Stomach smooth muscle (tissue), 2 donors: ENCODE results near the gene RRAS.
A peak's percentile ranks its signal among the peaks of the same experiment; 100 is the strongest.

Source experiments
- H3K27ac ChIP-seq: one replicate; pipeline ENCODE4 v1.7.0; 2013; ENCODE audit warnings: mild to moderate bottlenecking, low read length, inconsistent platforms
- H3K27me3 ChIP-seq, 2 donors: one replicate each; pipeline ENCODE4 v1.7.0; 2013; ENCODE audit warnings: low read length in 2 of 2; ENCODE audit not compliant: insufficient read depth in 2 of 2, control insufficient read depth in 1 of 2
- H3K36me3 ChIP-seq, 2 donors: one replicate each; pipeline ENCODE4 v1.7.0; 2013; ENCODE audit warnings: low read length in 2 of 2; ENCODE audit not compliant: control insufficient read depth in 2 of 2, insufficient read depth in 2 of 2
- H3K4me1 ChIP-seq: one replicate; pipeline ENCODE4 v1.7.0; 2013; ENCODE audit warnings: low read length; ENCODE audit not compliant: control insufficient read depth, insufficient read depth
- H3K4me3 ChIP-seq, 2 donors: one replicate each; pipeline ENCODE4 v1.7.0; 2013; ENCODE audit warnings: low read length in 2 of 2
- H3K9ac ChIP-seq, 2 donors: one replicate each; pipeline ENCODE4 v1.7.0; 2013; ENCODE audit warnings: low read length in 2 of 2, mild to moderate bottlenecking in 1 of 2
- H3K9me3 ChIP-seq, 2 donors: one replicate each; pipeline ENCODE4 v1.7.0; 2013; ENCODE audit warnings: low read length in 2 of 2; ENCODE audit not compliant: control insufficient read depth in 2 of 2
- donor health status: healthy.
- donor health status: Pancreatic carcinoma.

The RRAS gene

DNA sequence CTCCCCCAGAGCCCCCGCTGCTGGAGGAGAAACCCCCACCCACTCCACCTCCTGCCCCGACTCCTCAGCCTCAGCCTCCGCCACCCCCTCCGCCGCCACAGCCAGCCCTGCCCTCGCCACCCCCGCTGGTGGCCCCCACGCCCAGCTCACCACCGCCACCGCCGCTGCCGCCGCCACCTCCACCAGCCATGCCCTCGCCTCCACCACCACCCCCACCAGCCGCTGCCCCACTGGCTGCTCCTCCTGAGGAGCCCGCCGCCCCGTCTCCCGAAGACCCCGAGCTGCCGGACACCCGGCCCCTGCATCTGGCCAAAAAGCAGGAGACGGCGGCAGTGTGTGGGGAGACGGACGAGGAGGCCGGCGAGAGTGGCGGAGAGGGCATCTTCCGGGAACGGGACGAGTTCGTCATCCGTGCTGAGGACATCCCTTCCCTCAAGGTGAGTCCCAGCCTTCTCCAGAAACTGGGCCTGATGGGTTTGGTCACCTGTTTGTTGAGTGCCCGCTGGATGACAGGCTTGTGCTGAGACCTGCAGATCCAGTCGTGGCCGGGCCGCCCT, 38.4 kb downstream of the RRAS start:
- Histone ChIP-seq H3K9ac (no peak overlapping the region), H3K36me3 (peaks cover 35 to 38% of the 10 kb centered on the region in 2 donors), H3K27ac (no peak overlapping the region), H3K4me1 (no peaks in the 10 kb centered on the region), H3K27me3 (no peaks in the 10 kb centered on the region), H3K9me3 (no peaks in the 10 kb centered on the region), H3K4me3 (no peak overlapping the region)

DNA sequence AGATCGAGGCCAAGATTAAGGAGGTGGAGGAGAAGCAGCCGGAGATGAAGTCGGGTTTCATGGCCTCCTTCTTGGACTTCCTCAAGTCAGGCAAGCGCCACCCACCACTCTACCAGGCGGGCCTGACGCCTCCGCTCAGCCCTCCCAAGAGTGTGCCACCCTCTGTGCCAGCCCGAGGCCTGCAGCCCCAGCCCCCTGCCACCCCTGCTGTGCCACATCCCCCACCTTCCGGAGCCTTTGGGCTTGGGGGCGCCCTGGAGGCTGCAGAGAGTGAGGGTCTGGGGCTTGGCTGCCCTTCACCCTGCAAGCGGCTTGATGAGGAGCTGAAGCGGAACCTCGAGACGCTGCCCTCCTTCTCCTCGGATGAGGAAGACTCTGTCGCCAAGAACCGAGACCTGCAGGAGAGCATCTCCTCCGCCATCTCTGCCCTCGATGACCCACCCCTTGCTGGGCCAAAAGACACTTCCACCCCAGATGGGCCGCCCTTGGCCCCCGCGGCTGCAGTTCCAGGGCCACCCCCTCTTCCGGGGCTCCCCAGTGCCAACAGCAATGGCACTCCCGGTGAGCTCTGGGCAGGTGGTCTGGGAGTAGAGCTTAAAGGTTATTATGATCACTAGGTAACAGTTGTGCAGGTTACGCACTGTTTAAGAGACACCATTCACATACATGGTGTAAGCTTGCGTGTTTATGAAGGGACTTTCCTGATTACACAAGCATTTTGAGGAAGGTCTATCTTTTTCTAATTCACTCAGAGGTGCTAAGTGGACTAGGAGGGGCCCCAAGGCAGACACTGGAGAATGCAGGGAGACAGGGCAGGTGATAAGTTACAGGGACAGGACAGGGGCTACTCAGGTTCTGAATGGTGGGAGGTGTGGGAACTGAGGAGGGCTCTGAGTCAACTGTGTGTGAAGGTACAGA, 40.3 kb downstream of the RRAS start:
- H3K4me1 ChIP-seq = no peaks in the 10 kb centered on the region
- no peaks in the 10 kb centered on the region for H3K9me3 ChIP-seq
- H3K27me3 ChIP-seq = no peaks in the 10 kb centered on the region
- no peak overlapping the region for H3K9ac ChIP-seq
- H3K4me3 ChIP-seq = no peak overlapping the region
- no peak overlapping the region for H3K27ac ChIP-seq
- H3K36me3 ChIP-seq = peaks cover 37% of the 10 kb centered on the region in 2 donors

DNA sequence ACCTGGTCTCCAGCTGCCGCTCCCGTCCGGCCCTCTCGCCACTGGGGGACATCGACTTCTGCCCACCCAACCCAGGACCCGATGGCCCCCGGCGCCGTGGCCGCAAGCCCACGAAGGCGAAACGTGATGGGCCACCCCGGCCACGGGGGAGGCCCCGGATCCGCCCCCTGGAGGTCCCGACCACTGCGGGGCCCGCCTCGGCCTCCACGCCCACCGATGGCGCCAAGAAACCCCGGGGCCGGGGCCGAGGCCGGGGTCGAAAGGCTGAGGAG, 42.3 kb downstream of the RRAS start:
- Histone ChIP-seq H3K36me3 (peaks cover 31 to 39% of the 10 kb centered on the region in 2 donors), H3K9me3 (no peaks in the 10 kb centered on the region), H3K27me3 (no peaks in the 10 kb centered on the region), H3K9ac (no peak overlapping the region), H3K27ac (no peak overlapping the region), H3K4me3 (no peak overlapping the region), H3K4me1 (peaks cover 15% of the 10 kb centered on the region)

- Histone ChIP-seq H3K27me3 (no peaks in the 10 kb centered on the region), H3K36me3 (peaks cover 27 to 36% of the 10 kb centered on the region in 2 donors), H3K4me1 (peaks cover 20% of the 10 kb centered on the region), H3K9ac (no peak overlapping the region), H3K9me3 (no peaks in the 10 kb centered on the region), H3K27ac (no peak overlapping the region), H3K4me3 (no peak overlapping the region)
These were observed 42.8 kb downstream of the RRAS start for GRCh38 chr19:49596954-49597702.

DNA sequence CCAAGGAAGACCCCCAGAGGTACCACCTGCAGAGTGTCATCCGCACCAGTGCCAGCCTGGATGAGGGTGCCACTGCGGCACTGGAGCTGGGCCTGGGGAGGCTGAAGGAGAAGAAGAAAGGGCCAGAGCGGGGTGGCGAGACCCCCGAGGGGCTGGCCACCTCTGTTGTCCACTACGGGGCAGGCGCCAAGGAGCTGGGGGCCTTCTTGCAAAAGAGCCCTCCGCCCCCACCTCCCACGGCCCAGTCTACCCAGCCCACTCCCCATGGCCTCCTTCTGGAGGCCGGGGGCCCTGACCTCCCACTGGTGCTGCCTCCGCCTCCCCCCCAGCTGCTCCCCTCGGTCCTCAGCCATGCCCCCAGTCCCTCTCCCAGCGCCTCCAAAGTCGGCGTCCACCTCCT, 43.5 kb downstream of the RRAS start:
- no peaks in the 10 kb centered on the region for H3K9me3 ChIP-seq
- H3K4me1 ChIP-seq = peaks cover 24% of the 10 kb centered on the region
- peaks cover 22 to 32% of the 10 kb centered on the region in 2 donors for H3K36me3 ChIP-seq
- H3K4me3 ChIP-seq = no peak overlapping the region
- no peak overlapping the region for H3K27ac ChIP-seq
- H3K9ac ChIP-seq = no peak overlapping the region
- H3K27me3 ChIP-seq = no peaks in the 10 kb centered on the region

DNA sequence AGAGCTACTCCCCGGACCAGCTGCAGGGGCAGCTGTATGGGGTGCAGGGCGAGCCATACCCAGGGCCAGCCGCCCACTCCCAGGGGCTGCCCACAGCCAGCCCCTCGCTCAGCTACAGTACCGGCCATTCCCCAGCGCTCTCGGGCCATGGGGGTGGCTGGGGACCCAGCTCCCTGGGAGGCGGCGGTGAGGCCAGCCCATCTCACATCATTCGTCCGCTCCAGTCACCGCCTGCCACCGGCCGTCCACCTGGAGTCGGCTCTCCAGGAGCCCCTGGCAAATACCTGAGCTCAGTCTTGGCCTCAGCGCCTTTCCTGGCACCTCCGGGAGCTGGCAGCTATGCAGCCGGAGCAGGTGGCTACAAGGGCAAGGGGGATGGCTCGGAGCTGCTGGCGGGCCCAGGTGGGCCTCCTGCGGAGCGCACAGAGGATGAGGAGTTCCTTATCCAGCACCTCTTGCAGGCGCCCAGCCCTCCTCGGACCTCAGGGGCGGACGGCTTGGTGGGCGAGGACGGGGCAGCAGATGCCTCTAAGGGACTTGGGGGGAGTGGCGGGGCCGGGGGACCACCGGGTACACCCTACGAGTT, 44.0 kb downstream of the RRAS start:
- Histone ChIP-seq H3K27me3 (no peaks in the 10 kb centered on the region), H3K9ac (no peak overlapping the region), H3K9me3 (no peaks in the 10 kb centered on the region), H3K4me1 (peaks cover 24% of the 10 kb centered on the region), H3K4me3 (no peak overlapping the region), H3K27ac (no peak overlapping the region), H3K36me3 (peaks cover 19 to 30% of the 10 kb centered on the region in 2 donors)

DNA sequence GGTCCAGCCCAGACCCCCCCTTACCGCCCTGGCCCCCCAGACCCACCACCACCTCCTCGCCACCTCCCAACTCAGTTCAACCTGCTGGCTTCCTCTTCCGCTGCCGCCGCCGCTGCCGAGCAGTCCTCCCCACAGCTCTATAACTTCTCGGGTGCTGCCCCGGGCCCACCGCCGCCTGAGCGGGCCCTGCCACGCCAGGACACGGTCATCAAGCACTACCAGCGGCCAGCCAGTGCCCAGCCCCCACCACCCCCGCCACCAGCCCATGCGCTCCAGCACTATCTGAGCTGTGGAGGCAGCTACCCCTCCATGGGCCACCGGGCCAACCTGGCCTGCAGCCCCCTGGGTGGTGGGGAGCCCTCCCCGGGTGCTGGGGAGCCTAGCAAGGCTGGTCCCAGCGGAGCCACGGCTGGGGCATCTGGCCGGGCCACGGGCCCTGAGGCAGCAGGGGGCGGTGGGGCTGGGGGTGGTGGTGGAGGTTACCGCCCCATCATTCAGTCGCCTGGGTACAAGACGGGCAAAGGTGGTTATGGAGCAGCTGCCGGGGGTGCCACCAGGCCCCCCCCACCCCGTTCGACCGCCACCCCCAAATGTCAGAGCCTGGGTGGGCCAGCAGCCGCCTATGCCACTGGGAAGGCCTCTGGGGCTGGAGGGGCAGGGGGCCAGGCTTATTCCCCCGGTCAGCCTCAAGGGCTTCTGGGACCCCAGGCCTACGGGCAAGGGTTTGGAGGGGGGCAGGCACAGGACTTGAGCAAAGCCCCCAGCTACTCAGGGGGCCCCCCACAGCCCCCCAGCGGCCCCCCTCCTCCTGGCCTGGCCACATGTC, 44.7 kb downstream of the RRAS start:
- H3K9ac ChIP-seq = no peak overlapping the region
- no peaks in the 10 kb centered on the region for H3K9me3 ChIP-seq
- H3K4me1 ChIP-seq = peaks cover 30% of the 10 kb centered on the region
- peaks cover 19 to 28% of the 10 kb centered on the region in 2 donors for H3K36me3 ChIP-seq
- H3K4me3 ChIP-seq = no peak overlapping the region
- no peaks in the 10 kb centered on the region for H3K27me3 ChIP-seq
- no peak overlapping the region for H3K27ac ChIP-seq

DNA sequence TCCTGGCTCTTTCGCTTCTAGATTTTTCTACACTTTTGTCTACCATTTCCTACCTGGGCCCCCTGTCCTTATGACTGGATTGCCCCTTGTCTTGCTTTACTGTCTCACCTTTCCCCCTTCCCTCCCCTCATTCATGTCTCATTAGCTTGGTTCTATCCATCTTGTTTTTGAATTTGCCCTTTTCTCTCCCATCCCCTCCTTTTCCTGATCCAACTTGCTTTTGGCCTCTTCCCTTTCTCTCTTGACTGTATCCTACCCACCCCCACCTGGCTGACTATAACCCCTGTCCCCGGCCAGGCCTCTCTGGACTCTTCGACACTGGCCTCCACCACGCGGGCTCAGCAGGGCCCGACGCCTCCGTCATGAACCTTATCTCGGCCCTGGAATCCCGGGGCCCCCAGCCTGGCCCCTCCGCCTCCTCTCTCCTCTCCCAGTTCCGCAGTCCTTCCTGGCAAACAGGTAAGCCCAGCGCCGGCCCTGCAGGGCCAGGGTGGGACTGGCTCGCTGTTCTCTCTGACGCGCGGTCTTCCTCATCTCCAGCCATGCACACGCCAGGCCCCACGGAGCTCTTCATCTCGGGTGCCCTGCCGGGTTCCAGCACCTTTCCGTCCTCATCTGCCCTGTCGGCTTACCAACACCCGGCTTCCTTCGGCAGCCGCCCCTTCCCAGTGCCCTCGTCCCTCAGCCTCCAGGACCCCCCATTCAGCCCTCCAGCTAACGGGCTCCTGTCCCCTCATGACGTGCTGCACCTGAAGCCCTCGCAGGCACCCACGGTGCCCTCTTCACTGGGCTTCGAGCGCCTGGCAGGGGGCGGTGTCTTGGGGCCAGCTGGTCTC, 45.6 kb downstream of the RRAS start:
- Histone ChIP-seq H3K4me3 (no peak overlapping the region), H3K9me3 (no peaks in the 10 kb centered on the region), H3K27me3 (no peaks in the 10 kb centered on the region), H3K36me3 (peaks cover 12 to 21% of the 10 kb centered on the region in 2 donors), H3K9ac (peak overlapping the region in 1 of 2 donors; percentile 19), H3K4me1 (peaks cover 30% of the 10 kb centered on the region), H3K27ac (peak overlapping the region; percentile 83)

DNA sequence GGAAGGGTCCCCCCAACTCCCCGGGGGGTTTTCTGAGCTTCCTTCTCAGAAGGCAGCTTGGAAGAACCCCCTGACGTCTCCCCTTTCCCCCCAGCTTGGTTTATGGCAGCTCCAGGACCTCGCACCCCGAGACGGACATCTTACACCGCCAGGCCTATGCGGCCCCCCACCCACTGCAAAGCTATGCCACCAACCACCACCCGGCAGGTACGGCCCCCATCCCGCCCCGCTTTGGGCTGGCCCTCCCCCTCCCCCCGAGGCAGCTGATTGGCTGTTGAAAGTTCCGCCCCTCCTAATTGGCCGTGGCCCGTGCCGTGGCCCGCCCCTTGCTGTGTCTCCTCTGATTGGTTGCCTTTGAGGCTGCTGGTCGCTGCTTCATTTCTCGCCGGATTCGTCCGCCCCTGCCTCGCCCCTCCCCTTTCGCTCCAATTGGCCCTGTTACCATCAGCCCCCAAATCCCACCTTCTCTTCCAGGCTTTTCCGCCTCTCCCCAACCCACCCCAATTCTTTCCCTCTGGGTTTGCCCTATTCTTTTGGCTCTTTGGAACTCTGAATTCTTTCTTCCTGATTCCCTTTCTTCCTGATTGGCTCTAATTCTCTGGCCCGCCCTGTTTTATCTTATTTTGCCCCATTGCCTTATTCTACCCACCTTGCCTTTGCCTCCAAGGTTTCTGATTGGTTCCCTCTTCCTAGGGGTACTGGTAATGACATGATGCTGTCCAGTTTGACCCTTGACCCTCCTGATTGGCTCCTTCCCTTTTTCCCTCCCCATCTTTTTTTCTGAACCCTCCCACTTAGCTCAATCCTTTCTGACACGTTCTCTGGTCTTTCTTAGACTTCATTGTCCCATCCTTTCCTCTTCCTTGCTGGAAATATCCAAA, 46.5 kb downstream of the RRAS start:
- no peaks in the 10 kb centered on the region for H3K27me3 ChIP-seq
- H3K4me3 ChIP-seq = peak overlapping the region in 1 of 2 donors; percentile 83
- peak overlapping the region; percentile 83 for H3K27ac ChIP-seq
- H3K9me3 ChIP-seq = no peaks in the 10 kb centered on the region
- peaks cover 3 to 12% of the 10 kb centered on the region in 2 donors for H3K36me3 ChIP-seq
- peak overlapping the region; percentile 19 to 30 for H3K9ac ChIP-seq
- H3K4me1 ChIP-seq = peaks cover 30% of the 10 kb centered on the region
